GM10266 (cell line): ENCODE results near the gene PRLHR.

ENCODE experiments used
- DNase-seq: peaks from one replicate; pipeline ENCODE4 v3.0.0; 2012; ENCODE audit errors: extremely low spot score
- CTCF ChIP-seq: IDR thresholded peaks from 2 replicates; pipeline ENCODE4 v1.5.1; 2012; ENCODE audit warnings: mild to moderate bottlenecking, low read depth; ENCODE audit not compliant: control insufficient read depth, insufficient read depth; ENCODE audit errors: missing control alignments

Gene PRLHR

GRCh38 chr10:118543714-118544400, 51.6 kb downstream of the PRLHR start:
- peak; percentile 43 for DNase-seq
- peak; percentile 66 for TF ChIP-seq CTCF

GRCh38 chr10:118542745-118543144, 52.7 kb downstream of the PRLHR start:
- no peak for DNase-seq
- no peak for TF ChIP-seq CTCF

DNA sequence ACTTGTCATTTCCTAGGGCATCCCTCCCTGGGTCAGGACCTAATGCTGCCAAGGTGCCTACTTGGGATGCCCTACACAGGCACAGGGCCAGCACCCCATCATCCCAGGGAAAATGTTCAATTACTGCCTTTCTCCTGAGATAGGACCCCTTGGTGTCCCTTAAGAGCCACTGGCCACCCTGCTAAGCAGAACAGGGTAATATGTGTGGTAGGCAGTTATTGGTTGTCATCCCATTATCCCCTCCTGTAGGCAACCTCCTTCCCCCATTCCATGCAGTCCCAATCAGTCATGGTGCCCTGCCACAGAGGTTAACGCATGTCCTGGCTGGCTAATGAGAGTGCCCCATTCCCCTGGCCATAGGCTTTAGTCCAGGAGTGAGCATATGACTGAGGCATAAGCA, 53.2 kb downstream of the PRLHR start:
- TF ChIP-seq CTCF = no peak
- DNase-seq = no peak

DNA sequence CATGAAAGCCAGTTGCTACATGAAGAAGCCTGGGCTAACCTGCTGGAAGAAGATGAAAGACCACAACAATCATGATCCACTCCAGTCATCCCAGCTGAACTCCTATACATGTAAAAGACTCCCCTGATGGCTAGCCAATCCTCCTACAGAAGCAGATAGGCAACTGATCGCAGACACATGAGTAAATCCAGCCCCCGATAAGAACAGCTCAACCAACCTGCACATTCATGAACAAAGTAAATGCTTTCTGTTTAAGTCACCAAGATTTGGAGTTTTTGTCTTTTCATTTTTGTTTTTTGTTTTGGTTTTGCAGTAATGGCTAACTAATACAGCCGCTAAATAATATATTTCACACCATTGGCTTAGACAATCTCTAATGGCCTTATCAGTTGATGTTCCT, 53.7 kb downstream of the PRLHR start:
- DNase-seq = no peak
- TF ChIP-seq CTCF = no peak
